Measurements from ENCODE around the gene MGLL. TPM values are rescaled to one million over a fixed set of nuclear protein-coding genes. Genes with fewer than 3 reads are reported as not detected.
A peak's percentile ranks its signal among the peaks of the same experiment; 100 is the strongest.

The MGLL gene
- total and polyA plus RNA-seq, 4 donors: 25.5 to 48.6 (median 37.9) TPM

DNA sequence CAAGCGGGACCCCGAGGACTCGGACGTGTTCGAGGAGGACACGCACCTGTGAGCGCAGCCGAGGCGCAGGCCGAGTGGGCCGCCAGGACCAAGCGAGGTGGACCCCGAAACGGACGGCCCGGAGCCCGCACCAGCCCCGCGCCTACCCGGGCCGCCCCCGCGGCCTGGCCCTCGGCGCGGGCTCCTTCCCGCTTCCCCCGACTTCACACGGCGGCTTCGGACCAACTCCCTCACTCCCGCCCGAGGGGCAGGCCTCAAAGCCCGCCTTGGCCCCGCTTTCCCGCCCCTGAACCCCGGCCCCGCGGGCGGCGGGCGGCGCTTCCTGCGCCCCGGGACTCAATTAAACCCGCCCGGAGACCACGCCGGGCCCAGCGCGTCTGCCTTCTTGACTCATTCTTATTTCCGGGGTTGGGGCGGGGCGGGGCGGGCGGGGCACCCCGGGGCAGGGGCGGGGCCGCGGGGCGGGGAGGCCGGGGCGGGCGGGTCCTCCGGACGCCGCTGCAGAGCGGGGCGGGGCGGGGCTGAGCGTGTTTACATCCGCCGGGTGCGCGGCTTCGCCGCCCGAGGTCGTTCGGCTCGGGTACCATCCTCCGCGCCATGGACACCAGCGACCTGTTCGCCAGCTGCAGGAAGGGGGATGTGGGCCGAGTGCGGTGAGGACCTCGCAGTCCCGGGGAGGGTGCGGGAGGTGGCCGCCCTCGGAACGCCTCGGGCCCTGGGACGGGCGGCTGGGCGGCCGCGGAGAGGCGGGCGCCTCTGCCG, 149.7 kb downstream of the MGLL start, which contains the start of gene ABTB1:
ABTB1 (plus strand) TSS at position 524 of the 762 bp plus-strand sequence; CDS start at position 598, 74 bp downstream.
- Histone ChIP-seq H3K4me1 (ENCODE audit: control insufficient read depth, insufficient read depth, low read length) (peaks cover 32% of the 10 kb centered on the region), H3K9me3 (ENCODE audit: control insufficient read depth, insufficient read depth, low read length) (no peaks in the 10 kb centered on the region), H3K27ac (ENCODE audit: low read depth, low read length) (peak within 1 kb of the TSS; percentile 40), H3K27me3 (ENCODE audit: control insufficient read depth, insufficient read depth, low read length) (no peaks in the 10 kb centered on the region), H3K4me3 (ENCODE audit: low read depth, low read length) (peak within 1 kb of the TSS; percentile 52), H3K36me3 (ENCODE audit: control insufficient read depth, insufficient read depth, low read length) (peaks cover 65% of the 10 kb centered on the region)
- peak in 3 of 6 donors; percentile 57 to 85 (median 84) for DNase-seq (ENCODE audit: low read depth in 4 of 6, low spot score in 6 of 6)
- under 1% methylated on average over 101 of the region's 102 CpGs for WGBS (ENCODE audit: insufficient coverage)

- WGBS (ENCODE audit: insufficient coverage): 26% methylated on average over 44 of the region's 44 CpGs
- Histone ChIP-seq H3K36me3 (ENCODE audit: control insufficient read depth, insufficient read depth, low read length) (peaks cover 63% of the 10 kb centered on the region), H3K9me3 (ENCODE audit: control insufficient read depth, insufficient read depth, low read length) (no peaks in the 10 kb centered on the region), H3K4me3 (ENCODE audit: low read depth, low read length) (peak overlapping the region; percentile 52), H3K4me1 (ENCODE audit: control insufficient read depth, insufficient read depth, low read length) (peaks cover 40% of the 10 kb centered on the region), H3K27me3 (ENCODE audit: control insufficient read depth, insufficient read depth, low read length) (no peaks in the 10 kb centered on the region), H3K27ac (ENCODE audit: low read depth, low read length) (peak overlapping the region; percentile 25)
- peak in 2 of 6 donors; percentile 29 to 47 for DNase-seq (ENCODE audit: low read depth in 4 of 6, low spot score in 6 of 6)
Measured at GRCh38 chr3:127671523-127672428, 150.5 kb downstream of the MGLL start.

DNA sequence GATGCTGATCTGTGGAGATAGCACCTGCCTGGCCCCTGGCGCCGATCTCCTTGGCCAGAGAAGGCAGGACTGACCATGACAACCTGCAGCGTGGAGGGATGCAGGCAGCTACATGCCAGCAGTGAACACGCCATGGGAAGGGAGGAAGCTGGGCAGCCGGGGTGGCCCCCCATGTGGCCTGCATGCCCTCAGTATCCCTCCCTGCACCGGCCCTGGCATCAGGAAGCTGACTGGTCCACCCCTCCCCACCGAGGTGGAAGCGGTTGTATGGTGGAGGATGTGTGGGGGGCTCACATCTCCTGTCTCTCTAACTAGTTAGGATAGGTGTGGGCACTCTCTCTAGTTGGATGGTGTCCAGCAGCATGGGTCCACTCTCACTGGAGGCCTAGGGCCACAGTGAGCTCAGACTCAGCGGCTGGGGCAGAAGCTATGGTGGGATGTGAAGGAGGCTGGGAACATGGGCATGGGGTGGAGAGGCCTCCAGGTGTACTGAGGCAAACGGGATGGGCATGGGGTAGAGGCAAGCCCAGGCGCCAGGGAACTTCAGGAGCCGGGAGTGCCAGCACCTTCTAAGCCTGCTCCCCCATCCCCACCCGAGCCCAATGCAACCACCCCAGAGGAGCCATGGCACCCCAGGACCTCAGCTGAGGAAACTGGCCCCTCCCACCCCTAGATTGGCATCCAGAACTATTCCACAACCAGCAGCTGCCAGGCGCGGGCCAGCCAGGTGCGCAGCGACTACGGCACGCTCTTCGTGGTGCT, 151.4 kb downstream of the MGLL start:
- DNase-seq (ENCODE audit: low read depth in 4 of 6, low spot score in 6 of 6): no peak
- H3K27ac ChIP-seq (ENCODE audit: low read depth, low read length): no peak overlapping the region
- H3K4me3 ChIP-seq (ENCODE audit: low read depth, low read length): no peak overlapping the region
- 96% methylated on average over 17 of the region's 20 CpGs for WGBS (ENCODE audit: insufficient coverage)
- no peaks in the 10 kb centered on the region for H3K9me3 ChIP-seq (ENCODE audit: control insufficient read depth, insufficient read depth, low read length)
- no peaks in the 10 kb centered on the region for H3K27me3 ChIP-seq (ENCODE audit: control insufficient read depth, insufficient read depth, low read length)
- H3K4me1 ChIP-seq (ENCODE audit: control insufficient read depth, insufficient read depth, low read length): peaks cover 47% of the 10 kb centered on the region
- H3K36me3 ChIP-seq (ENCODE audit: control insufficient read depth, insufficient read depth, low read length): peaks cover 60% of the 10 kb centered on the region

- H3K4me1 ChIP-seq (ENCODE audit: control insufficient read depth, insufficient read depth, low read length): peaks cover 47% of the 10 kb centered on the region
- 100% methylated on average over 2 of the region's 7 CpGs for WGBS (ENCODE audit: insufficient coverage)
- H3K36me3 ChIP-seq (ENCODE audit: control insufficient read depth, insufficient read depth, low read length): peaks cover 62% of the 10 kb centered on the region
- DNase-seq (ENCODE audit: low read depth in 4 of 6, low spot score in 6 of 6): no peak
- no peaks in the 10 kb centered on the region for H3K9me3 ChIP-seq (ENCODE audit: control insufficient read depth, insufficient read depth, low read length)
- H3K27ac ChIP-seq (ENCODE audit: low read depth, low read length): no peak overlapping the region
- H3K27me3 ChIP-seq (ENCODE audit: control insufficient read depth, insufficient read depth, low read length): no peaks in the 10 kb centered on the region
- H3K4me3 ChIP-seq (ENCODE audit: low read depth, low read length): no peak overlapping the region
Measured at GRCh38 chr3:127670229-127670559, 152.1 kb downstream of the MGLL start.

- Histone ChIP-seq H3K36me3 (ENCODE audit: control insufficient read depth, insufficient read depth, low read length) (peaks cover 62% of the 10 kb centered on the region), H3K27ac (ENCODE audit: low read depth, low read length) (no peak overlapping the region), H3K27me3 (ENCODE audit: control insufficient read depth, insufficient read depth, low read length) (no peaks in the 10 kb centered on the region), H3K4me3 (ENCODE audit: low read depth, low read length) (no peak overlapping the region), H3K4me1 (ENCODE audit: control insufficient read depth, insufficient read depth, low read length) (peaks cover 47% of the 10 kb centered on the region), H3K9me3 (ENCODE audit: control insufficient read depth, insufficient read depth, low read length) (no peaks in the 10 kb centered on the region)
- WGBS (ENCODE audit: insufficient coverage): 92% methylated on average over 11 of the region's 14 CpGs
- no peak for DNase-seq (ENCODE audit: low read depth in 4 of 6, low spot score in 6 of 6)
Measured at GRCh38 chr3:127669541-127670228, 152.6 kb downstream of the MGLL start.

GRCh38 chr3:127668906-127669305, 153.4 kb downstream of the MGLL start:
- H3K27me3 ChIP-seq (ENCODE audit: control insufficient read depth, insufficient read depth, low read length): no peaks in the 10 kb centered on the region
- H3K9me3 ChIP-seq (ENCODE audit: control insufficient read depth, insufficient read depth, low read length): no peaks in the 10 kb centered on the region
- H3K4me1 ChIP-seq (ENCODE audit: control insufficient read depth, insufficient read depth, low read length): peaks cover 44% of the 10 kb centered on the region
- H3K27ac ChIP-seq (ENCODE audit: low read depth, low read length): no peak overlapping the region
- no peak for DNase-seq (ENCODE audit: low read depth in 4 of 6, low spot score in 6 of 6)
- WGBS (ENCODE audit: insufficient coverage): 95% methylated on average over 6 of the region's 7 CpGs
- H3K36me3 ChIP-seq (ENCODE audit: control insufficient read depth, insufficient read depth, low read length): peaks cover 62% of the 10 kb centered on the region
- H3K4me3 ChIP-seq (ENCODE audit: low read depth, low read length): no peak overlapping the region

DNA sequence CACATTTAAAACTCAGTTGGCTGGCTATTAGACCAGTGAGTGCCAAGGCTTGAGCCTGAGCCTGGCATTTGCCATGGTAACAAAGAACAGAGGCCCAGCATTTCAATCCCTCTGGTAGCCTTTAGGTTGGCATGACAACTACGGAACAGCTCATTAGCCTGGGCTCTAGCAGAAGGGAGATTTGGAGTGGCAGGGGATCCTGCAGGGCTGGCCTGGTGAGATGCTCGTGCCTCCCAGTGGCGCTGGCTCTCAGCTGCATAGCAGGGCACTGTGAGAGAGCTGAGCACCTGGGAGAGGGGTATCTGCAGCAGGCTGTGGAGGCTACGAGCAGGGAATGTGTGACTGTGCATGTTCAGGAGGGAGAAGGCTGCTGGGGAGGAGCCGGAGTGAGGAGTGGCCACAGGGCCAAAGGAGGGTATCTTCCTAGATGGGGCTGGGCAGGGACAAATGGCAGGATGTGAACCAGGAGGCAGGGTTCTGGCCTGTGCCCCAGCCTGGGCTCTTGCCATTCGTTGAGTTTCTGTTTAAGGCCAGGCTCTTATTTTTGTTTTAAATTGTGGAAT, 155.1 kb downstream of the MGLL start:
- Histone ChIP-seq H3K9me3 (ENCODE audit: control insufficient read depth, insufficient read depth, low read length) (no peaks in the 10 kb centered on the region), H3K4me1 (ENCODE audit: control insufficient read depth, insufficient read depth, low read length) (peaks cover 34% of the 10 kb centered on the region), H3K27ac (ENCODE audit: low read depth, low read length) (no peak overlapping the region), H3K36me3 (ENCODE audit: control insufficient read depth, insufficient read depth, low read length) (peaks cover 64% of the 10 kb centered on the region), H3K4me3 (ENCODE audit: low read depth, low read length) (no peak overlapping the region), H3K27me3 (ENCODE audit: control insufficient read depth, insufficient read depth, low read length) (no peaks in the 10 kb centered on the region)
- WGBS (ENCODE audit: insufficient coverage): 34% methylated on average over 5 of the region's 6 CpGs
- DNase-seq (ENCODE audit: low read depth in 4 of 6, low spot score in 6 of 6): peak in 5 of 6 donors; percentile 62 to 93 (median 65)

DNA sequence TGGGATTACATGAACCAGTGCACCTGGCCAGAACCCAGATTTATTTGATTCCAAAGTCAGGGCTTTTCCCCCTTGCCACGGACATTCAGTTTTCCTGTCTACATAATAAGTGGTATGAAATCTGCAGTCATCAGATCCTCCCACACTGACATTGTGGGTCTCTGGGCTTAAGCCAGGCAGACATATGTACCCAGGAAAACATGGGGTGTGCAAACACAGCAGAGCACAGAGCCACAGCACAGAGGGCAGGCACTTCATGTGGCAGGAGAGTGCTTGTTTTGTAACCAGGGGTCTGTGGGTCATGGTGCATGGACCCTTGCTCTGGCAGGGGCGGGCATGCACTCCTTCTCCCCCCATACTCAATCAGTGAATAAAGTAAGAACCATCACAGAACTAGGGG, 155.6 kb downstream of the MGLL start:
- peak overlapping the region; percentile 7 for H3K27ac ChIP-seq (ENCODE audit: low read depth, low read length)

More for the DNA sequence above, 155.6 kb downstream of the MGLL start:
- peak in 1 of 6 donors; percentile 66 for DNase-seq (ENCODE audit: low read depth in 4 of 6, low spot score in 6 of 6)
- no peak overlapping the region for H3K4me3 ChIP-seq (ENCODE audit: low read depth, low read length)
- peaks cover 33% of the 10 kb centered on the region for H3K4me1 ChIP-seq (ENCODE audit: control insufficient read depth, insufficient read depth, low read length)
- H3K36me3 ChIP-seq (ENCODE audit: control insufficient read depth, insufficient read depth, low read length): peaks cover 64% of the 10 kb centered on the region
- WGBS (ENCODE audit: insufficient coverage): no CpG with 5 or more reads among the region's 2 CpGs
- no peaks in the 10 kb centered on the region for H3K9me3 ChIP-seq (ENCODE audit: control insufficient read depth, insufficient read depth, low read length)
- H3K27me3 ChIP-seq (ENCODE audit: control insufficient read depth, insufficient read depth, low read length): no peaks in the 10 kb centered on the region

Data from spinal cord (tissue), 10 donors.